IPS DF 6.9 (cell line): ENCODE data around the gene NR4A1.

Experiments used
- DNase-seq: peaks from one replicate; pipeline ENCODE4 v3.0.0-alpha.2; 2013; ENCODE audit warnings: low read depth, low spot score
- H3K27ac ChIP-seq: one replicate; pipeline ENCODE4 v1.5.1; 2013; ENCODE audit warnings: low read length, control low read depth
- H3K27me3 ChIP-seq: 2 replicates; pipeline ENCODE4 v1.6.1; 2013; ENCODE audit warnings: mild to moderate bottlenecking, low read length; ENCODE audit not compliant: control insufficient read depth, insufficient read depth
- H3K36me3 ChIP-seq: 2 replicates; pipeline ENCODE4 v1.6.1; 2013; ENCODE audit warnings: low read length; ENCODE audit not compliant: control insufficient read depth, insufficient read depth
- H3K4me1 ChIP-seq: 2 replicates; pipeline ENCODE4 v1.6.1; 2013; ENCODE audit warnings: low read length; ENCODE audit not compliant: control insufficient read depth, insufficient read depth
- H3K4me3 ChIP-seq: 2 replicates; pipeline ENCODE4 v1.5.1; 2013; ENCODE audit warnings: mild to moderate bottlenecking, low read length
- H3K9me3 ChIP-seq: 2 replicates; pipeline ENCODE4 v1.6.1; 2013; ENCODE audit warnings: low read length, inconsistent platforms; ENCODE audit not compliant: control insufficient read depth, insufficient read depth
- WGBS: extraction: QIAGEN DNeasy Blood & Tissue Kit; methylation state at CpG from one replicate; pipeline ENCODE4 v1.1.7; 2013; ENCODE audit warnings: mixed read lengths, missing lambda C conversion rate; ENCODE audit not compliant: insufficient read length, insufficient coverage; 5-methylcytosine and 5-hydroxymethylcytosine counted together

NR4A1 gene

GRCh38 chr12:52032446-52032803, 18.8 kb upstream of the NR4A1 start:
- H3K9me3 ChIP-seq: no peaks in the 10 kb centered on the region
- no CpG with 5 or more reads among the region's 5 CpGs for WGBS
- peaks cover 6% of the 10 kb centered on the region for H3K4me1 ChIP-seq
- DNase-seq: no peak
- peaks cover 6% of the 10 kb centered on the region; the same call in 1 of the 2 replicates for H3K27me3 ChIP-seq
- H3K4me3 ChIP-seq: no peak overlapping the region
- no peak overlapping the region for H3K27ac ChIP-seq
- H3K36me3 ChIP-seq: no peaks in the 10 kb centered on the region

- peaks cover 6% of the 10 kb centered on the region; the same call in 1 of the 2 replicates for H3K27me3 ChIP-seq
- WGBS: no CpG with 5 or more reads among the region's 48 CpGs
- H3K4me1 ChIP-seq: peaks cover 6% of the 10 kb centered on the region
- no peaks in the 10 kb centered on the region for H3K36me3 ChIP-seq
- no peak for DNase-seq
- H3K4me3 ChIP-seq: peak overlapping the region; percentile 3; the same call in 1 of the 2 replicates
- H3K9me3 ChIP-seq: no peaks in the 10 kb centered on the region
- H3K27ac ChIP-seq: no peak overlapping the region
Measured at GRCh38 chr12:52032804-52033445, 18.3 kb upstream of the NR4A1 start.

GRCh38 chr12:52033446-52034140, 17.6 kb upstream of the NR4A1 start:
- H3K36me3 ChIP-seq: no peaks in the 10 kb centered on the region
- WGBS: no CpG with 5 or more reads among the region's 13 CpGs
- DNase-seq: no peak
- H3K9me3 ChIP-seq: no peaks in the 10 kb centered on the region
- H3K4me3 ChIP-seq: no peak overlapping the region; the same call in 1 of the 2 replicates
- peaks cover 6% of the 10 kb centered on the region; the same call in 1 of the 2 replicates for H3K27me3 ChIP-seq
- H3K4me1 ChIP-seq: peaks cover 6% of the 10 kb centered on the region
- H3K27ac ChIP-seq: no peak overlapping the region

- Histone ChIP-seq H3K27me3 (peaks cover 6% of the 10 kb centered on the region; the same call in 1 of the 2 replicates), H3K4me1 (peaks cover 4% of the 10 kb centered on the region; the same call in 1 of the 2 replicates), H3K9me3 (no peaks in the 10 kb centered on the region), H3K36me3 (no peaks in the 10 kb centered on the region), H3K27ac (no peak overlapping the region), H3K4me3 (no peak overlapping the region)
- DNase-seq: no peak
- no CpG with 5 or more reads among the region's 4 CpGs for WGBS
Measured at GRCh38 chr12:52035190-52035589, 16.1 kb upstream of the NR4A1 start.

- H3K4me1 ChIP-seq: peaks cover 4% of the 10 kb centered on the region; the same call in 1 of the 2 replicates
- H3K9me3 ChIP-seq: no peaks in the 10 kb centered on the region
- H3K27ac ChIP-seq: no peak overlapping the region
- DNase-seq: no peak
- peaks cover 6% of the 10 kb centered on the region; the same call in 1 of the 2 replicates for H3K27me3 ChIP-seq
- no peak overlapping the region for H3K4me3 ChIP-seq
- no peaks in the 10 kb centered on the region for H3K36me3 ChIP-seq
- WGBS: no CpG with 5 or more reads among the region's 2 CpGs
Measured at GRCh38 chr12:52035926-52036325, 15.3 kb upstream of the NR4A1 start.

- Histone ChIP-seq H3K9me3 (no peaks in the 10 kb centered on the region), H3K4me3 (peak overlapping the region; percentile 74; the same call in 1 of the 2 replicates), H3K27me3 (peaks cover 6% of the 10 kb centered on the region; the same call in 1 of the 2 replicates), H3K27ac (no peak overlapping the region), H3K36me3 (no peaks in the 10 kb centered on the region), H3K4me1 (peaks cover 4% of the 10 kb centered on the region; the same call in 1 of the 2 replicates)
- DNase-seq: no peak
- no CpG with 5 or more reads among the region's 53 CpGs for WGBS
Measured at GRCh38 chr12:52036587-52037171, 14.6 kb upstream of the NR4A1 start.

- Histone ChIP-seq H3K9me3 (no peaks in the 10 kb centered on the region), H3K36me3 (no peaks in the 10 kb centered on the region), H3K27me3 (peaks cover 6% of the 10 kb centered on the region; the same call in 1 of the 2 replicates), H3K27ac (no peak overlapping the region), H3K4me1 (peaks cover 3% of the 10 kb centered on the region; the same call in 1 of the 2 replicates), H3K4me3 (peak overlapping the region; percentile 74; the same call in 1 of the 2 replicates)
- DNase-seq: no peak
- no CpG with 5 or more reads among the region's 59 CpGs for WGBS
Measured at GRCh38 chr12:52037248-52037861, 13.9 kb upstream of the NR4A1 start.

- no peak overlapping the region for H3K4me3 ChIP-seq
- peaks cover 2% of the 10 kb centered on the region; the same call in 1 of the 2 replicates for H3K4me1 ChIP-seq
- peaks cover 6% of the 10 kb centered on the region; the same call in 1 of the 2 replicates for H3K27me3 ChIP-seq
- no peaks in the 10 kb centered on the region for H3K36me3 ChIP-seq
- no peaks in the 10 kb centered on the region for H3K9me3 ChIP-seq
- no CpG with 5 or more reads among the region's 6 CpGs for WGBS
- no peak overlapping the region for H3K27ac ChIP-seq
- no peak for DNase-seq
Measured at GRCh38 chr12:52038447-52038846, 12.8 kb upstream of the NR4A1 start.

- DNase-seq: no peak
- no CpG with 5 or more reads among the region's 3 CpGs for WGBS
- Histone ChIP-seq H3K4me3 (no peak overlapping the region), H3K27me3 (no peaks in the 10 kb centered on the region), H3K9me3 (no peaks in the 10 kb centered on the region), H3K27ac (no peak overlapping the region), H3K4me1 (peaks cover 2% of the 10 kb centered on the region; the same call in 1 of the 2 replicates), H3K36me3 (no peaks in the 10 kb centered on the region)
Measured at GRCh38 chr12:52041035-52041434, 10.2 kb upstream of the NR4A1 start.

GRCh38 chr12:52041695-52042123, 9.5 kb upstream of the NR4A1 start:
- DNase-seq: no peak
- Histone ChIP-seq H3K4me3 (no peak overlapping the region), H3K27me3 (no peaks in the 10 kb centered on the region), H3K36me3 (no peaks in the 10 kb centered on the region), H3K27ac (no peak overlapping the region), H3K4me1 (no peaks in the 10 kb centered on the region), H3K9me3 (no peaks in the 10 kb centered on the region)
- no CpG with 5 or more reads among the region's 6 CpGs for WGBS
